HepG2 (cell line): ENCODE measurements around the gene TBC1D10B. TPM values are rescaled to one million over a fixed set of nuclear protein-coding genes. Genes with fewer than 3 reads are reported as not detected.

ENCODE experiments used
- ATF7-NPFF ChIP-seq: sonication (generic); formaldehyde crosslinking; IDR thresholded peaks from 2 replicates; pipeline ENCODE4 v1.8.1; 2023; ENCODE audit warnings: mild to moderate bottlenecking, low read depth, missing genetic modification reagents, moderate library complexity
- DNMT3B ChIP-seq: conservative IDR thresholded peaks from 2 replicates; pipeline ENCODE4 v1.6.1; 2016; ENCODE audit warnings: missing biosample characterization, control low read depth
- FOXJ3 ChIP-seq: sonication (generic); formaldehyde crosslinking; IDR thresholded peaks from 2 replicates; pipeline ENCODE4 v1.4.0; 2020; ENCODE audit warnings: missing genetic modification reagents, mild to moderate bottlenecking, borderline replicate concordance
- JDP2 ChIP-seq: sonication (generic); formaldehyde crosslinking; IDR thresholded peaks from 2 replicates; pipeline ENCODE4 v1.8.1; 2022; ENCODE audit warnings: missing genetic modification reagents, borderline replicate concordance
- LCORL ChIP-seq, 2 experiments: fragments of 450-650 bp in 1 of 2; sonication (generic) in 1 of 2; formaldehyde crosslinking in 1 of 2; IDR thresholded peaks; 2 replicates each; pipeline versions ENCODE4 v1.5.0 to v1.6.1; 2017 to 2020; ENCODE audit warnings: antibody characterized with exemption in 1 of 2, missing genetic modification reagents in 1 of 2
- MBNL3 ChIP-seq: fragments of 250-450 bp; sonication (Bioruptor Pico); conservative IDR thresholded peaks from 2 replicates; pipeline ENCODE4 v1.8.0; 2022; ENCODE audit warnings: mild to moderate bottlenecking, inconsistent platforms
- SNRNP70 ChIP-seq: fragments of 200-400 bp; formaldehyde crosslinking; IDR thresholded peaks from 2 replicates; pipeline ENCODE4 v1.6.1; 2017; ENCODE audit warnings: mild to moderate bottlenecking, low read depth, low read length, moderate library complexity
- XRCC5 ChIP-seq: fragments of 200-400 bp; formaldehyde crosslinking; optimal IDR thresholded peaks from 2 replicates; pipeline ENCODE3; 2017; ENCODE audit warnings: mild to moderate bottlenecking, low read length
- ZNF335 ChIP-seq: sonication (generic); formaldehyde crosslinking; IDR thresholded peaks from 2 replicates; pipeline ENCODE4 v1.4.0; 2020; ENCODE audit warnings: missing genetic modification reagents
- ZNF34 ChIP-seq: sonication (generic); formaldehyde crosslinking; IDR thresholded peaks from 2 replicates; pipeline ENCODE4 v1.4.0; 2020; ENCODE audit warnings: mild to moderate bottlenecking, missing genetic modification reagents, borderline replicate concordance
- ZNF367 ChIP-seq: sonication (generic); formaldehyde crosslinking; IDR thresholded peaks from 2 replicates; pipeline ENCODE4 v1.4.0; 2020; ENCODE audit warnings: missing genetic modification reagents, borderline replicate concordance
- ZNF607 ChIP-seq: sonication (generic); formaldehyde crosslinking; IDR thresholded peaks from 2 replicates; pipeline ENCODE4 v1.5.1; 2020; ENCODE audit warnings: missing genetic modification reagents, mild to moderate bottlenecking, borderline replicate concordance
- ZNF879 ChIP-seq: sonication (generic); formaldehyde crosslinking; IDR thresholded peaks from 2 replicates; pipeline ENCODE4 v1.8.1; 2023; ENCODE audit warnings: missing genetic modification reagents
- ZSCAN29 ChIP-seq: sonication (generic); formaldehyde crosslinking; conservative IDR thresholded peaks from 2 replicates; pipeline ENCODE4 v1.4.0; 2020; ENCODE audit warnings: mild to moderate bottlenecking, missing genetic modification reagents
- polyA plus RNA-seq, 8 experiments: library from polyadenylated mRNA; depleted of rRNA in 3 of 8; stranded (reverse) in 7 of 8; unstranded in 1 of 8; fragments of >200 nt; fragmentation: Illumina TruSeq in 4 of 8; extraction: Trizol in 4 of 8; gene quantifications; 2 replicates each; pipeline versions ENCODE4 v1.2.1 to v1.2.3, GENCODE V29; 2011 to 2016; ENCODE audit warnings: low read depth in 4 of 8, missing spikeins in 1 of 8, mixed read lengths in 1 of 8; ENCODE audit not compliant: insufficient read depth in 1 of 8
- total RNA-seq, 5 experiments: library from RNA; depleted of rRNA; stranded (reverse); fragments of >200 nt; fragmentation: Illumina TruSeq; extraction: Trizol; gene quantifications; 2 replicates each; pipeline ENCODE4 v1.2.3, GENCODE V29; 2016; ENCODE audit warnings: low read depth in 1 of 5
- TF ChIP-seq, protein P1 (sequence below): sonication (generic); formaldehyde crosslinking; IDR thresholded peaks from 2 replicates; pipeline ENCODE4 v1.9.0; 2021; ENCODE audit warnings: mild to moderate bottlenecking, missing genetic modification reagents
- TF ChIP-seq, protein P2 (sequence below): fragments of 450-650 bp; IDR thresholded peaks from 2 replicates; pipeline ENCODE4 v1.6.1; 2017; ENCODE audit warnings: mild to moderate bottlenecking
- TF ChIP-seq, protein P3 (sequence below): sonication (generic); formaldehyde crosslinking; IDR thresholded peaks from 2 replicates; pipeline ENCODE4 v1.5.1; 2020; ENCODE audit warnings: missing genetic modification reagents, mild to moderate bottlenecking, borderline replicate concordance

TBC1D10B gene
- total and polyA plus RNA-seq, 2 of the 13 experiments (the other 11 are each of a cell fraction or from before 2014, with no cell fraction given), result 15.7 to 24.8 TPM

DNA sequence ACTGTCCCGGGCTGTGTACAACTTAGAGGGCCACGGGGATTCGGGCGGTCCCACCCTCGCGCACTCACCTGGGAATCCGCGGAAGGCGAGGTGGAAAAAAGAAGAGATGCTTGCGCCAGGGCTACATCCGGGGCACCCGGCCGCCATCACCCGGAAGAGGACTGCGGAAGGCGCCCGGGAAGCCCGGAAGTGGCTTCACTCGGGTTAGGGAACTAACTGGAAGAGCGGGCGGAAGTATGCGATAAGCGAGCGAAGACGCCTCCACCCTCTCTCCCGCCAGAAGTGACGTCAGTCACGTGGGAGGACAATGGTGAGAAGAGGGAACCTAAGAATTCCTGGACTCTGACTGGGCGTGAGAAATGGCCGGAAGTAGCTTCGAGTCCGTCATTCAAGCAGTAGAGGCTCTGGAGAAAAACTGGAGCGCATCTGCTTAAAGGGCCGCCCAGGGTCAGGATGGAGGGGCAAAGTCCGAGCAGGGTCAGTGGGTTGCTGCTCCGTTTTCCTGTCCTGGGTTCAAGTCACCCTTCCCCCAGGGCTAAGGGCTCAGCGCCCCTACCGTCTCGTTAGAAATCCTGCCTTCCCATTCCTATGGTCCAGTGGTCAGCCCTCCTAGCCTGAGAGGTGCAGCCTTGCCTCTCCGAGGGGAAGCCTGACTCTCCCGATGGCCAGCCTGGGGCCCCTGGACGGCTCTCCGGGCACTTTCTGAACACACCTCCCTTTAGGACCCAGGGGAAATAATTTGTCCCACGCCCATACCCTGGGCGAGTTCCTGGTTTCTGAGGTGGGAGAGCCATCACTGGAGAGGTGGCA lies 14.9 kb downstream of the TBC1D10B start, which contains the start of gene CD2BP2 (continued):
- TF ChIP-seq, protein P1, sequence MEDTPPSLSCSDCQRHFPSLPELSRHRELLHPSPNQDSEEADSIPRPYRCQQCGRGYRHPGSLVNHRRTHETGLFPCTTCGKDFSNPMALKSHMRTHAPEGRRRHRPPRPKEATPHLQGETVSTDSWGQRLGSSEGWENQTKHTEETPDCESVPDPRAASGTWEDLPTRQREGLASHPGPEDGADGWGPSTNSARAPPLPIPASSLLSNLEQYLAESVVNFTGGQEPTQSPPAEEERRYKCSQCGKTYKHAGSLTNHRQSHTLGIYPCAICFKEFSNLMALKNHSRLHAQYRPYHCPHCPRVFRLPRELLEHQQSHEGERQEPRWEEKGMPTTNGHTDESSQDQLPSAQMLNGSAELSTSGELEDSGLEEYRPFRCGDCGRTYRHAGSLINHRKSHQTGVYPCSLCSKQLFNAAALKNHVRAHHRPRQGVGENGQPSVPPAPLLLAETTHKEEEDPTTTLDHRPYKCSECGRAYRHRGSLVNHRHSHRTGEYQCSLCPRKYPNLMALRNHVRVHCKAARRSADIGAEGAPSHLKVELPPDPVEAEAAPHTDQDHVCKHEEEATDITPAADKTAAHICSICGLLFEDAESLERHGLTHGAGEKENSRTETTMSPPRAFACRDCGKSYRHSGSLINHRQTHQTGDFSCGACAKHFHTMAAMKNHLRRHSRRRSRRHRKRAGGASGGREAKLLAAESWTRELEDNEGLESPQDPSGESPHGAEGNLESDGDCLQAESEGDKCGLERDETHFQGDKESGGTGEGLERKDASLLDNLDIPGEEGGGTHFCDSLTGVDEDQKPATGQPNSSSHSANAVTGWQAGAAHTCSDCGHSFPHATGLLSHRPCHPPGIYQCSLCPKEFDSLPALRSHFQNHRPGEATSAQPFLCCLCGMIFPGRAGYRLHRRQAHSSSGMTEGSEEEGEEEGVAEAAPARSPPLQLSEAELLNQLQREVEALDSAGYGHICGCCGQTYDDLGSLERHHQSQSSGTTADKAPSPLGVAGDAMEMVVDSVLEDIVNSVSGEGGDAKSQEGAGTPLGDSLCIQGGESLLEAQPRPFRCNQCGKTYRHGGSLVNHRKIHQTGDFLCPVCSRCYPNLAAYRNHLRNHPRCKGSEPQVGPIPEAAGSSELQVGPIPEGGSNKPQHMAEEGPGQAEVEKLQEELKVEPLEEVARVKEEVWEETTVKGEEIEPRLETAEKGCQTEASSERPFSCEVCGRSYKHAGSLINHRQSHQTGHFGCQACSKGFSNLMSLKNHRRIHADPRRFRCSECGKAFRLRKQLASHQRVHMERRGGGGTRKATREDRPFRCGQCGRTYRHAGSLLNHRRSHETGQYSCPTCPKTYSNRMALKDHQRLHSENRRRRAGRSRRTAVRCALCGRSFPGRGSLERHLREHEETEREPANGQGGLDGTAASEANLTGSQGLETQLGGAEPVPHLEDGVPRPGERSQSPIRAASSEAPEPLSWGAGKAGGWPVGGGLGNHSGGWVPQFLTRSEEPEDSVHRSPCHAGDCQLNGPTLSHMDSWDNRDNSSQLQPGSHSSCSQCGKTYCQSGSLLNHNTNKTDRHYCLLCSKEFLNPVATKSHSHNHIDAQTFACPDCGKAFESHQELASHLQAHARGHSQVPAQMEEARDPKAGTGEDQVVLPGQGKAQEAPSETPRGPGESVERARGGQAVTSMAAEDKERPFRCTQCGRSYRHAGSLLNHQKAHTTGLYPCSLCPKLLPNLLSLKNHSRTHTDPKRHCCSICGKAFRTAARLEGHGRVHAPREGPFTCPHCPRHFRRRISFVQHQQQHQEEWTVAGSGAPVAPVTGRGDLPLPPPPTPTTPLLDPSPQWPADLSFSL (CRISPR knock-in tag), result no peak
- TF ChIP-seq XRCC5, result peak; percentile 89
- peak; percentile 96 for TF ChIP-seq DNMT3B (CRISPR knock-in tag)
- TF ChIP-seq LCORL (IDR thresholded peaks at IDR 0.05), result no peak
- TF ChIP-seq LCORL (CRISPR knock-in tag; IDR thresholded peaks at IDR 0.05), result peak; percentile 75
- TF ChIP-seq ZNF335 (CRISPR knock-in tag), result peak; percentile 67; the same call in 1 of the 2 replicates
- TF ChIP-seq, protein P2, sequence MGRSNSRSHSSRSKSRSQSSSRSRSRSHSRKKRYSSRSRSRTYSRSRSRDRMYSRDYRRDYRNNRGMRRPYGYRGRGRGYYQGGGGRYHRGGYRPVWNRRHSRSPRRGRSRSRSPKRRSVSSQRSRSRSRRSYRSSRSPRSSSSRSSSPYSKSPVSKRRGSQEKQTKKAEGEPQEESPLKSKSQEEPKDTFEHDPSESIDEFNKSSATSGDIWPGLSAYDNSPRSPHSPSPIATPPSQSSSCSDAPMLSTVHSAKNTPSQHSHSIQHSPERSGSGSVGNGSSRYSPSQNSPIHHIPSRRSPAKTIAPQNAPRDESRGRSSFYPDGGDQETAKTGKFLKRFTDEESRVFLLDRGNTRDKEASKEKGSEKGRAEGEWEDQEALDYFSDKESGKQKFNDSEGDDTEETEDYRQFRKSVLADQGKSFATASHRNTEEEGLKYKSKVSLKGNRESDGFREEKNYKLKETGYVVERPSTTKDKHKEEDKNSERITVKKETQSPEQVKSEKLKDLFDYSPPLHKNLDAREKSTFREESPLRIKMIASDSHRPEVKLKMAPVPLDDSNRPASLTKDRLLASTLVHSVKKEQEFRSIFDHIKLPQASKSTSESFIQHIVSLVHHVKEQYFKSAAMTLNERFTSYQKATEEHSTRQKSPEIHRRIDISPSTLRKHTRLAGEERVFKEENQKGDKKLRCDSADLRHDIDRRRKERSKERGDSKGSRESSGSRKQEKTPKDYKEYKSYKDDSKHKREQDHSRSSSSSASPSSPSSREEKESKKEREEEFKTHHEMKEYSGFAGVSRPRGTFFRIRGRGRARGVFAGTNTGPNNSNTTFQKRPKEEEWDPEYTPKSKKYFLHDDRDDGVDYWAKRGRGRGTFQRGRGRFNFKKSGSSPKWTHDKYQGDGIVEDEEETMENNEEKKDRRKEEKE, result no peak
- no peak for TF ChIP-seq JDP2
- TF ChIP-seq FOXJ3 (CRISPR knock-in tag), result peak; percentile 12; the same call in 1 of the 2 replicates
- peak; percentile 92 for TF ChIP-seq ZNF34 (CRISPR knock-in tag)
- TF ChIP-seq ZNF879 (CRISPR knock-in tag), result no peak
- no peak for TF ChIP-seq SNRNP70
- TF ChIP-seq ZSCAN29 (CRISPR knock-in tag), result peak; percentile 90
- TF ChIP-seq ATF7-NPFF (CRISPR knock-in tag), result peak; percentile 78
- no peak for TF ChIP-seq MBNL3 (CRISPR knock-in tag)
- TF ChIP-seq, protein P3, sequence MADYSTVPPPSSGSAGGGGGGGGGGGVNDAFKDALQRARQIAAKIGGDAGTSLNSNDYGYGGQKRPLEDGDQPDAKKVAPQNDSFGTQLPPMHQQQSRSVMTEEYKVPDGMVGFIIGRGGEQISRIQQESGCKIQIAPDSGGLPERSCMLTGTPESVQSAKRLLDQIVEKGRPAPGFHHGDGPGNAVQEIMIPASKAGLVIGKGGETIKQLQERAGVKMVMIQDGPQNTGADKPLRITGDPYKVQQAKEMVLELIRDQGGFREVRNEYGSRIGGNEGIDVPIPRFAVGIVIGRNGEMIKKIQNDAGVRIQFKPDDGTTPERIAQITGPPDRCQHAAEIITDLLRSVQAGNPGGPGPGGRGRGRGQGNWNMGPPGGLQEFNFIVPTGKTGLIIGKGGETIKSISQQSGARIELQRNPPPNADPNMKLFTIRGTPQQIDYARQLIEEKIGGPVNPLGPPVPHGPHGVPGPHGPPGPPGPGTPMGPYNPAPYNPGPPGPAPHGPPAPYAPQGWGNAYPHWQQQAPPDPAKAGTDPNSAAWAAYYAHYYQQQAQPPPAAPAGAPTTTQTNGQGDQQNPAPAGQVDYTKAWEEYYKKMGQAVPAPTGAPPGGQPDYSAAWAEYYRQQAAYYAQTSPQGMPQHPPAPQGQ, result peak; percentile 80; the same call in 1 of the 2 replicates
- peak; percentile 68; the same call in 1 of the 2 replicates for TF ChIP-seq ZNF367 (CRISPR knock-in tag)
- TF ChIP-seq ZNF607, result no peak; the same call in 1 of the 2 replicates
